Endothelial cell of umbilical vein (primary cell): ENCODE results near the gene PDK4. TPM values are rescaled to one million over a fixed set of nuclear protein-coding genes. Genes with fewer than 3 reads are reported as not detected.

Source experiments
- BruUV-seq: library from RNA; stranded (reverse); fragments of 400-500 nt; replicated peaks from 2 replicates; lab custom pipeline; 2021; lab: Mats Ljungman, UMichigan
- CTCF ChIA-PET: fragments of 300-600, 350-600 bp; sonication (Branson Sonifier 250); formaldehyde crosslinking; loops from one replicate; lab custom pipeline; 2021; ENCODE audit warnings: antibody characterized with exemption, inconsistent platforms; lab: Charles Lee
- POLR2A ChIA-PET: fragments of 300-600, 350-600 bp; sonication (Branson Sonifier 250); formaldehyde crosslinking; loops from one replicate; lab custom pipeline; 2021; ENCODE audit warnings: antibody characterized with exemption, inconsistent platforms; lab: Charles Lee
- DNase-seq: peaks from one replicate; pipeline ENCODE4 v3.0.0-alpha.2; 2011; ENCODE audit warnings: low read depth, low spot score
- FAIRE-seq: peaks from 2 replicates; lab custom pipeline; 2011; peaks lifted over from hg19 to GRCh38; lab: Jason Lieb, UNC
- H2AFZ ChIP-seq: 2 replicates; pipeline ENCODE4 v1.6.0; 2012; ENCODE audit warnings: low read depth, low read length, control low read depth, inconsistent platforms
- H3K27ac ChIP-seq: 2 replicates; pipeline ENCODE4 v1.5.1; 2011; ENCODE audit warnings: low read depth, mild to moderate bottlenecking, control low read depth, low read length, moderate library complexity; ENCODE audit not compliant: insufficient read depth
- H3K27me3 ChIP-seq, 2 experiments: 2 replicates each; pipeline versions ENCODE4 v1.6.0 to v1.6.1; 2011; ENCODE audit warnings: low read length in 2 of 2, mixed read lengths in 1 of 2; ENCODE audit not compliant: control insufficient read depth in 2 of 2, insufficient read depth in 2 of 2
- H3K36me3 ChIP-seq, 2 experiments: 2 replicates in 1 of 2; 3 replicates in 1 of 2; pipeline ENCODE4 v1.5.1; 2011; ENCODE audit warnings: low read length in 2 of 2, mild to moderate bottlenecking in 1 of 2, moderate library complexity in 1 of 2; ENCODE audit not compliant: control insufficient read depth in 2 of 2, insufficient read depth in 2 of 2; ENCODE audit errors: extremely low read depth in 1 of 2
- H3K4me1 ChIP-seq: 3 replicates; pipeline ENCODE4 v1.5.1; 2011; ENCODE audit warnings: mild to moderate bottlenecking, low read length; ENCODE audit not compliant: control insufficient read depth, insufficient read depth; ENCODE audit errors: extremely low read depth
- H3K4me2 ChIP-seq: 2 replicates; pipeline ENCODE4 v1.6.1; 2011; ENCODE audit warnings: low read length, control low read depth, mixed read lengths; ENCODE audit not compliant: insufficient read depth
- H3K4me3 ChIP-seq, 3 experiments: fragments of 200-600 bp in 1 of 3; sonication (generic), shearing (Covaris generic) in 1 of 3; replicated peaks in 1 of 3; 2 replicates each; pipeline ENCODE4 v1.5.1; 2011 to 2016; ENCODE audit warnings: control low read depth in 3 of 3, low read length in 3 of 3, mild to moderate bottlenecking in 2 of 3, inconsistent platforms in 1 of 3, low read depth in 1 of 3, moderate library complexity in 1 of 3; ENCODE audit not compliant: insufficient read depth in 1 of 3
- H3K79me2 ChIP-seq: 2 replicates; pipeline ENCODE4 v1.6.0; 2012; ENCODE audit warnings: low read length, inconsistent platforms; ENCODE audit not compliant: control insufficient read depth, insufficient read depth
- H3K9ac ChIP-seq: replicated peaks from 2 replicates; pipeline ENCODE3; 2011; ENCODE audit warnings: low read length, control low read depth; ENCODE audit not compliant: insufficient read depth; ENCODE audit errors: extremely low read depth
- H3K9me1 ChIP-seq: replicated peaks from 3 replicates; pipeline ENCODE4 v1.6.0; 2011; ENCODE audit warnings: mild to moderate bottlenecking, low read length; ENCODE audit not compliant: control insufficient read depth, insufficient read depth; ENCODE audit errors: extremely low read depth
- H3K9me3 ChIP-seq: replicated peaks from 2 replicates; pipeline ENCODE4 v1.5.1; 2012; ENCODE audit warnings: low read length, inconsistent platforms; ENCODE audit not compliant: control insufficient read depth, insufficient read depth
- H4K20me1 ChIP-seq: replicated peaks from 2 replicates; pipeline ENCODE3; 2011; ENCODE audit warnings: mild to moderate bottlenecking, low read length; ENCODE audit not compliant: control insufficient read depth, insufficient read depth; ENCODE audit errors: extremely low read depth
- CTCF ChIP-seq, 2 donors: IDR thresholded peaks; 1 replicate in 1 of 2; 2 replicates in 1 of 2; pipeline ENCODE4 v1.5.1; 2011; ENCODE audit warnings: low read length in 2 of 2, mild to moderate bottlenecking in 2 of 2, moderate library complexity in 2 of 2, control low read depth in 1 of 2, inconsistent platforms in 1 of 2, low read depth in 1 of 2; ENCODE audit not compliant: insufficient read depth in 1 of 2; ENCODE audit errors: extremely low read depth in 1 of 2
- EZH2 ChIP-seq: IDR thresholded peaks from 2 replicates; pipeline ENCODE4 v1.6.1; 2012; ENCODE audit warnings: borderline replicate concordance, low read depth, mild to moderate bottlenecking, moderate library complexity, low read length, inconsistent platforms; ENCODE audit not compliant: severe bottlenecking
- FOS ChIP-seq: IDR thresholded peaks from 2 replicates; pipeline ENCODE4 v1.6.1; 2011; ENCODE audit warnings: mild to moderate bottlenecking, low read length, moderate library complexity, borderline replicate concordance; ENCODE audit not compliant: insufficient read depth
- GATA2 ChIP-seq: IDR thresholded peaks from 2 replicates; pipeline ENCODE4 v1.7.0; 2011; ENCODE audit warnings: low read depth, mild to moderate bottlenecking, moderate library complexity, mixed read lengths, low read length; ENCODE audit not compliant: insufficient read length, insufficient read depth
- JUN ChIP-seq: IDR thresholded peaks from 2 replicates; pipeline ENCODE4 v1.6.1; 2011; ENCODE audit warnings: borderline replicate concordance, low read depth; ENCODE audit not compliant: insufficient read length, insufficient read depth
- MYC ChIP-seq: IDR thresholded peaks from one replicate; pipeline ENCODE4 v1.6.1; 2011; ENCODE audit warnings: mild to moderate bottlenecking, low read depth, low read length
- POLR2A ChIP-seq: IDR thresholded peaks from 2 replicates; pipeline ENCODE4 v1.6.1; 2012; ENCODE audit warnings: low read depth, mild to moderate bottlenecking, control low read depth, low read length
- POLR2AphosphoS5 ChIP-seq: IDR thresholded peaks from 2 replicates; pipeline ENCODE4 v1.6.1; 2012; ENCODE audit warnings: low read depth, mild to moderate bottlenecking, control low read depth, low read length, moderate library complexity; ENCODE audit not compliant: insufficient read depth
- dilution Hi-C: fragments of 300-500 bp; cut with MboI; formaldehyde crosslinking; loops from one replicate; pipeline ENCODE4 v1.15.0; 2019; ENCODE audit warnings: low sequenced_read_pairs; ENCODE audit not compliant: extremely low pct_ligation_motif_present
- intact Hi-C: fragments of 100-400 bp; cut with micrococcal nuclease; formaldehyde crosslinking; loops from one replicate; pipeline ENCODE4 v1.10.0; 2022
- polyA plus RNA-seq, 4 experiments: library from polyadenylated mRNA; depleted of rRNA in 3 of 4; stranded (reverse) in 3 of 4; unstranded in 1 of 4; fragments of >200 nt; gene quantifications; 2 replicates each; pipeline versions ENCODE4 v1.2.1 to v1.2.3, GENCODE V29; 2011 to 2012; ENCODE audit warnings: missing spikeins in 1 of 4
- total RNA-seq: library from RNA; stranded (reverse); gene quantifications from 2 replicates; pipeline ENCODE4 v1.2.3, GENCODE V29; 2021
- TF ChIP-seq, protein P1 (sequence below): IDR thresholded peaks from 2 replicates; pipeline ENCODE4 v1.6.1; 2011; ENCODE audit not compliant: insufficient read depth, insufficient read length

The PDK4 gene
- total and polyA plus RNA-seq, 2 donors (not counting 3 experiments of a cell fraction or from before 2014, with no cell fraction given), result 0.75 to 2.5 TPM

DNA sequence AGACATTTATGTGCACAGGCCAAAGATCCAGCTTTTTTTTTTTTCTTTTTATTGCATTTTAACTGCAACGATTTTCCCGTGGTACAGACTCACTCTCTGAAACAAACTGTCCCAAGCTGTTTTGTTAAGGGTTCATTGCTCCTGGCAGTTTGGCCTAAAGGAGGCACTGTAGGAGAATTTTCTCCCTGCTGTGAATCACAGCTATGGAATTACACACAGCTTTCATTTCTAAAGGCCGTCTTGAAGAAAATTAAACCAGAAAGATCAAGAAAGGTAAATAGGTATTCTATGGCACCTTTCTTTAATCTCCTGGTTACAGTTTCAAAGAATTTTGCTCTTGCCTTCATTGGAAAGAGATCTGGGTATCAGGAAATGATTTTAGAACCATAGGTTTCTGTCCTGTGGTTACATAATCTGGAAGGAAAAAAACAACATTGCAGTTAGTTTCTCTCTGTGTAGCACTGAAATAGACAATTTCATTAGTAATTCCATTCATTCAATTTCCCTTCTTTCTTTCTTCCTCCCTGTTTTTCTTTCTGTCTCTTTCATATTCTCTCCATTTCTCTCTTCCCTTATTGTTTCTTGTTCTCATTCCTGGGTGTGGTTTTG is 51.2 kb downstream of the PDK4 start:
- TF ChIP-seq EZH2 (no peak), CTCF (IDR thresholded peaks at IDR 0.05; ENCODE audit: extremely low read depth in 1 of 2, insufficient read depth in 1 of 2, low read depth in 1 of 2, low read length in 2 of 2) (peak; percentile 54 to 74), FOS (peak; percentile 9)
- dilution Hi-C loops (no loop called here), intact Hi-C loops (loop anchor here (1.0 to 2.0 kb wide), 2 partner anchors 64 to 139 kb away; no protein-coding TSS in a partner anchor)
- peak overlapping the region; percentile 1 for H3K27ac ChIP-seq
- DNase-seq (peak; percentile 83), FAIRE-seq (peak; percentile 83)
- CTCF ChIA-PET, result interaction anchor here (0.7 to 27.9 kb wide), 37 partner anchors 9 to 809 kb away, joined by 3 to 917 read pairs (median 4); partner anchors contain the start of gene DYNC1I1
- H3K9me1 ChIP-seq, result no peaks in the 10 kb centered on the region
- no peaks in the 10 kb centered on the region for H3K36me3 ChIP-seq
- peaks cover 9% of the 10 kb centered on the region for H3K4me1 ChIP-seq
- peak overlapping the region; percentile 92 for H2AFZ ChIP-seq
- H3K9me3 ChIP-seq, result no peaks in the 10 kb centered on the region
- POLR2A ChIA-PET, result no interaction called here
- BruUV-seq, result no TSS peak
- H4K20me1 ChIP-seq, result no peaks in the 10 kb centered on the region
- H3K4me3 ChIP-seq, result peak overlapping the region in 2 of 3 experiments; percentile 26 to 69
- H3K27me3 ChIP-seq, result peaks cover 0 to 5% of the 10 kb centered on the region in 2 experiments
- H3K9ac ChIP-seq, result peak overlapping the region; percentile 67
- H3K79me2 ChIP-seq, result no peaks in the 10 kb centered on the region
- H3K4me2 ChIP-seq, result peak overlapping the region; percentile 91

- dilution Hi-C loops (no loop called here), intact Hi-C loops (loop anchor here (2.0 kb wide), 1 partner anchor 65 kb away; no protein-coding TSS in a partner anchor)
- Histone ChIP-seq H4K20me1 (no peaks in the 10 kb centered on the region), H3K4me2 (no peak overlapping the region), H3K4me1 (peaks cover 6% of the 10 kb centered on the region), H3K36me3 (no peaks in the 10 kb centered on the region), H3K9me1 (no peaks in the 10 kb centered on the region), H2AFZ (no peak overlapping the region), H3K4me3 (no peak overlapping the region), H3K9me3 (no peaks in the 10 kb centered on the region), H3K27me3 (peaks cover 0 to 6% of the 10 kb centered on the region in 2 experiments), H3K9ac (no peak overlapping the region), H3K79me2 (no peaks in the 10 kb centered on the region), H3K27ac (no peak overlapping the region)
- BruUV-seq, result no TSS peak
- DNase-seq, result no peak
- POLR2A ChIA-PET, result no interaction called here
- TF ChIP-seq CTCF (IDR thresholded peaks at IDR 0.05; ENCODE audit: extremely low read depth in 1 of 2, insufficient read depth in 1 of 2, low read depth in 1 of 2, low read length in 2 of 2) (no peak), POLR2A (no peak), FOS (no peak), JUN (no peak), EZH2 (no peak), POLR2AphosphoS5 (no peak), GATA2 (no peak), MYC (no peak)
- TF ChIP-seq, protein P1, sequence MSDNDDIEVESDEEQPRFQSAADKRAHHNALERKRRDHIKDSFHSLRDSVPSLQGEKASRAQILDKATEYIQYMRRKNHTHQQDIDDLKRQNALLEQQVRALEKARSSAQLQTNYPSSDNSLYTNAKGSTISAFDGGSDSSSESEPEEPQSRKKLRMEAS, result no peak
- CTCF ChIA-PET, result interaction anchor here (1.3 to 27.9 kb wide), 9 partner anchors 13 to 145 kb away, joined by 4 to 917 read pairs (median 14); no protein-coding TSS in a partner anchor
- FAIRE-seq, result no peak
These were observed 52.1 kb downstream of the PDK4 start for GRCh38 chr7:95544171-95544570.
